GM19238 (cell line): ENCODE data around the gene NKD2.
"Not testable (repeated sequence)": the region's sequence is repeated elsewhere in the genome, so short reads cannot be mapped to it uniquely, and the experiment has no call there.

Experiments used
- DNase-seq: peaks from one replicate; pipeline ENCODE4 v3.0.0; 2011; ENCODE audit warnings: low spot score; ENCODE audit not compliant: insufficient read length

The NKD2 gene

GRCh38 chr5:1013948-1014301 lies 5.3 kb downstream of the NKD2 start:
- DNase-seq = no peak

- no peak for DNase-seq
These were observed 5.7 kb downstream of the NKD2 start for GRCh38 chr5:1014346-1014745.

GRCh38 chr5:1014781-1015221 lies 6.2 kb downstream of the NKD2 start:
- DNase-seq = no peak

GRCh38 chr5:1015507-1015906 lies 6.9 kb downstream of the NKD2 start:
- DNase-seq = no peak

- no peak for DNase-seq
These were observed 7.4 kb downstream of the NKD2 start for GRCh38 chr5:1016036-1016435.

- no peak for DNase-seq
These were observed 7.9 kb downstream of the NKD2 start for GRCh38 chr5:1016476-1016875.

GRCh38 chr5:1017056-1017455 lies 8.5 kb downstream of the NKD2 start:
- DNase-seq = no peak

- no peak for DNase-seq
These were observed 9.3 kb downstream of the NKD2 start for GRCh38 chr5:1017691-1018455.

GRCh38 chr5:1018596-1018995 lies 10.0 kb downstream of the NKD2 start:
- no peak for DNase-seq

GRCh38 chr5:1019001-1019905 lies 10.7 kb downstream of the NKD2 start:
- no peak for DNase-seq

GRCh38 chr5:1020452-1020961 lies 11.9 kb downstream of the NKD2 start:
- no peak for DNase-seq

- no peak for DNase-seq
These were observed 12.8 kb downstream of the NKD2 start for GRCh38 chr5:1021136-1021968.

GRCh38 chr5:1021969-1022336 lies 13.4 kb downstream of the NKD2 start:
- DNase-seq = not testable (repeated sequence)

- no peak for DNase-seq
These were observed 18.4 kb downstream of the NKD2 start for GRCh38 chr5:1026700-1027621.

- no peak for DNase-seq
These were observed 19.2 kb downstream of the NKD2 start for GRCh38 chr5:1027631-1028441.

- no peak for DNase-seq
These were observed 20.1 kb downstream of the NKD2 start for GRCh38 chr5:1028481-1029281.

GRCh38 chr5:1029282-1029944 lies 20.8 kb downstream of the NKD2 start:
- no peak for DNase-seq

GRCh38 chr5:1029945-1030625 lies 21.5 kb downstream of the NKD2 start:
- no peak for DNase-seq
